KOPT-K1 (cell line): Measurements from ENCODE around the gene TMEM184C.

ENCODE experiments used
- H3K27ac ChIP-seq: fragments of 200-600 bp; sonication (generic); 2 replicates; pipeline ENCODE4 v1.5.1; 2016; ENCODE audit warnings: antibody characterized with exemption, mild to moderate bottlenecking, low read depth, low read length; ENCODE audit not compliant: poor library complexity, severe bottlenecking
- H3K36me3 ChIP-seq: fragments of 200-600 bp; sonication (generic); 2 replicates; pipeline ENCODE4 v1.5.1; 2017; ENCODE audit warnings: antibody characterized with exemption, mild to moderate bottlenecking, low read length, moderate library complexity; ENCODE audit not compliant: insufficient read depth
- H3K9me3 ChIP-seq: fragments of 200-600 bp; sonication (generic); 2 replicates; pipeline ENCODE4 v1.5.1; 2017; ENCODE audit warnings: antibody characterized with exemption, low read length, mild to moderate bottlenecking; ENCODE audit not compliant: insufficient read depth, poor library complexity, severe bottlenecking

The TMEM184C gene

DNA sequence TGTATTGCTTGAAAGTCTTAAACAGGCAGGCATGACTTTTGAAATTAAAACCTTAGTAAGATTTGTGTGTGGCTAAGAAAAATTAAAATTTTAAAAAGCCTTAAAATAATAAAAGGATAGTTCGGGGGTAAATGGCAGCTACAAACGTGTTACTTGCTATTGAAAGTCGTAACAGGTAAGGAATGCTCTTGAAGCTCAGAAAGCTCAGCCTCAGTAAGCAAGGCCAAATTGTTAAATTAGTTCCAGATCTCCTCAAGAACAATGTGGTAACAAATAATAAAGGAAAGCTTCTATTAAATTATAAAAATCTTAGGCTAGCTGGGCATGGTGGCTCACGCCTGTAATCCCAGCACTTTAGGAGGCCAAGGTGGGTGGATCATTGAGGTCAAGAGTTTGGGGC, 41.3 kb downstream of the TMEM184C start:
- Histone ChIP-seq H3K9me3 (no peaks in the 10 kb centered on the region), H3K27ac (no peak overlapping the region), H3K36me3 (peaks cover 85% of the 10 kb centered on the region)

- Histone ChIP-seq H3K36me3 (peaks cover 32% of the 10 kb centered on the region), H3K9me3 (no peaks in the 10 kb centered on the region)
Observed at GRCh38 chr4:147674073-147674472, 56.9 kb downstream of the TMEM184C start.

GRCh38 chr4:147674496-147674895, 57.3 kb downstream of the TMEM184C start:
- Histone ChIP-seq H3K9me3 (no peaks in the 10 kb centered on the region), H3K36me3 (peaks cover 36% of the 10 kb centered on the region), H3K27ac (no peak overlapping the region)

More at GRCh38 chr4:147674073-147674472, 56.9 kb downstream of the TMEM184C start:
- no peak overlapping the region for H3K27ac ChIP-seq

DNA sequence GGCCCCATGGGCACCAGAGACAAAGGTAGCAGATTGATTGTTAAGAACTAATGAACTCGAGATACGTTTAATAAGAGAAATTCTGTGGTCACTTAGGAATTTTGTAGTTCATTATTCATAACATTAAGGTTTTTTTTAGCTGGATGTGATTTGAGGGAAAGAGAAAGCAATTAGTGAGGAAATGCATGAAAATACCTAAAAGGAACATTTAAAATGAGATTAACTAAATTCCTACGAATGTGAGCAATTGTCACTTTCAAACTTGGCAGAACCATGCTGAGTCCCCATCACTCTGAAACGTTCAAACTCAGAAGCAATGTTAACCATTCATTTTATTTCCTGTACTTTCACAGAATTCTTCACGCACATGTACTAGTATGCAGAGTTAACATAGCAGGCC, 60.9 kb downstream of the TMEM184C start:
- H3K27ac ChIP-seq, result no peak overlapping the region
- H3K36me3 ChIP-seq, result peaks cover 21% of the 10 kb centered on the region; the same call in 1 of the 2 replicates
- no peaks in the 10 kb centered on the region for H3K9me3 ChIP-seq

GRCh38 chr4:147678796-147679549, 61.8 kb downstream of the TMEM184C start:
- peaks cover 21% of the 10 kb centered on the region; the same call in 1 of the 2 replicates for H3K36me3 ChIP-seq
- no peak overlapping the region for H3K27ac ChIP-seq
- H3K9me3 ChIP-seq, result no peaks in the 10 kb centered on the region

GRCh38 chr4:147682755-147683154, 65.6 kb downstream of the TMEM184C start:
- no peaks in the 10 kb centered on the region for H3K9me3 ChIP-seq
- no peak overlapping the region for H3K27ac ChIP-seq

GRCh38 chr4:147683188-147683591, 66.0 kb downstream of the TMEM184C start:
- peak overlapping the region; percentile 80 for H3K27ac ChIP-seq
- no peaks in the 10 kb centered on the region for H3K9me3 ChIP-seq
- peaks cover 16% of the 10 kb centered on the region; the same call in 1 of the 2 replicates for H3K36me3 ChIP-seq

More at GRCh38 chr4:147682755-147683154, 65.6 kb downstream of the TMEM184C start:
- peaks cover 20% of the 10 kb centered on the region; the same call in 1 of the 2 replicates for H3K36me3 ChIP-seq

DNA sequence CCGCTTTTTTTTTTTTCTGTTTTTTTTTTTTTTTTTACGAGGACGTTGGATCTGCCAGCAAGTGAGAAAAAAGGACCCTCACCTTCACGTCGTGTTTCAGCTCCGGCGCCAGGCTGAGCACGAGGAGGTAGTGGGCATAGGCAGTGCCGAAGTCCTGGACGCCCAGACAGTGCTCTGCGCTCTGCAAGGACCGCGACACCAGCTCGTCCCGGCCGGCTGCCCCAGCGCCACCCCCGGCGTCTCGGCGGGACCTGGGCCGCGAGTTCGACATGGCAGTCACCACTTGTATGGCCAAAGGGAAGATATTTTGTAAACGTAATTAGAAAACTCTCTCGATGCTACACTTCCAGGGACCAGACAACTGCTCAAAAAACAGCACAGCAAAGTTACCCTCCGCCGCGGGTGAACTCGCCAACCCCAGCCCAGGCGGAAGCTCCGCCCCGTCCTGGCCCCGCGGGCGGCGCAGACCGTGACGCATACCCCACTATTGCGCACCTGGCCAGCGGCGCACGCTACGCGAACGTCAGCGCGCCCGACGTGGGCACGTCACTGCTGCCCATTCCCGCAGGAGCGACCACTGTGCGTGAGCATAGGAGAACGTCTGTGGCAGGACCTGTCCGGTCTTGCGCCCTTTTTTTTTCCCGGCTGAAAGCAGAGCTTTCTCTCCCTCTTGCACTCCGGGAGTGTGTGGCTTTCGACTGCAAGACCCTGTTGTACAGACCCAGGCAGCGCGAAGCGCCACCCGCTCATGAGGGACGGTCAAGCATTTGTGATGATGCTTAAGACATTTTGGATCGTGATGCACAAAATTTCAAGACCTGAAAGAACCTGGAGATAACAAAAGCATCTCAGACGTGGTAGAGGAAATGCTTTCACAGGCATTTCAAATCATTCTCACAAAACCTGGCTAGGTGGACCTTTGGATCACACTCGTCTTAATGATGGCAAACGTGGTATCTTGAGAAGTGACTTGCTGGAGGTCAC, 66.8 kb downstream of the TMEM184C start, which contains the start of gene PRMT9:
Gene PRMT9 (minus strand): TSS at position 447 of the 984 bp plus-strand sequence. CDS start 176 bp downstream, at position 271.
- Histone ChIP-seq H3K27ac (peak within 1 kb of the TSS; percentile 80), H3K9me3 (no peaks in the 10 kb centered on the region)

DNA sequence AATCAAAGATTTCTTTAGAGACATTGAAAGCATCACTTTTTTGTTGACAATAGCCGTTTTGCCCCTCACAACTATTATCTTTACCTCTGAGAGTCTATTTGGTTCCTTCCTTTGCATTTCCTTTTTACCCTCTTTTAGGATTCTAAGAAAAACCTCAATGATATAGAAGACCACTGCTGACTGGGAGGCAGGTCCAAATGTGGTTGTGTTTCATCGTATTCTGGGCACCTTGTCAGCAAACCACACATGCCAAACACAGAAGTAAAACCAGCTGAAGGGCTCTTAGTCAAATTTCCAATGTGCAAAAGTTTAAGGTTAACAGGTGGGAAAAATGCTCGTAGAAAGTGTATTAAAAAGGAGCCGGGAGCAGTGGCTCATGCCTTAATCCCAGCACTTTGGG, 71.9 kb downstream of the TMEM184C start:
- H3K9me3 ChIP-seq, result no peaks in the 10 kb centered on the region
- peak overlapping the region; percentile 54 for H3K27ac ChIP-seq
- no peaks in the 10 kb centered on the region for H3K36me3 ChIP-seq

More for the DNA sequence above, 66.8 kb downstream of the TMEM184C start, which contains the start of gene PRMT9:
- H3K36me3 ChIP-seq, result peaks cover 8% of the 10 kb centered on the region; the same call in 1 of the 2 replicates

DNA sequence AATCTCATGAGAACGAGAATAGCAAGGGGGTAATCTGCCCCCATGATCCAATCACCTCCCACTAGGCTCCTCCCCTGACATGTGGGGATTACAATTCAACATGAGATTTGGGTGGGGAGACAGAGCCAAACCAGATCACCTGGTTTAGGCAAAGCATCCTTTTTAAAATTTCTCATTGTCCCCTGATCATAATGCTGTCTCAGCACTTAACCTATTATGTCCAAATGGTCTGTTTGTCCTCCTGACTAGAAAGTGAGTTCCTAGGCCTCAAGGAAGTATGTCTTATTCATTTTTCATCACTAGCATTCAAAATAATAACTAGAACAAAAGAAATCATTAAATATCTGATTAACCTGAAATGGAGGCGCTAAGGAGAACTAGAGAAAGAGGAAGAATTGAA, 74.6 kb downstream of the TMEM184C start:
- Histone ChIP-seq H3K36me3 (no peaks in the 10 kb centered on the region), H3K9me3 (no peaks in the 10 kb centered on the region), H3K27ac (no peak overlapping the region)

- Histone ChIP-seq H3K36me3 (no peaks in the 10 kb centered on the region), H3K9me3 (no peaks in the 10 kb centered on the region), H3K27ac (no peak overlapping the region)
Observed at GRCh38 chr4:147693218-147693617, 76.0 kb downstream of the TMEM184C start.

DNA sequence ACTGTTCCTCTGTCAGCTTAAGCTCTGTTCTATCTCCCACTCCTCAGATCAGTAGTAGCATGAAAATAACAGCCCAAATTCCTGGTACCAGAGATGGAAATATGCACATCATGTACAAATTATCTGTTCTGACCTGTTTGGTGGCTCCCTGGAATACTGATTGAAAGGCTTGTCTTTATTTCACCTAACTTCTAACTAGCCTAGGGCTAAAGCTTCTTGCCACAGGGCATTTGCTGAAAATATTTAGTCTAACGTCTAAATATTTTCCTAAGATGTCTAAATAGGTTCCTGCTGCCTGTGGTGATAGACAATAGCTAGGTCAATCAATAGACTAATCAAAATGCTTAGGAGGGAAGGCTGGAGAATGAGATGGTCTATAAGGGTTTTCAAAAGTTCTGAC, 79.7 kb downstream of the TMEM184C start:
- H3K27ac ChIP-seq, result no peak overlapping the region

GRCh38 chr4:147704846-147705245, 87.6 kb downstream of the TMEM184C start:
- no peaks in the 10 kb centered on the region for H3K36me3 ChIP-seq
- peaks cover 10% of the 10 kb centered on the region for H3K9me3 ChIP-seq
- no peak overlapping the region for H3K27ac ChIP-seq

More for the DNA sequence above, 79.7 kb downstream of the TMEM184C start:
- Histone ChIP-seq H3K36me3 (no peaks in the 10 kb centered on the region), H3K9me3 (peaks cover 10% of the 10 kb centered on the region)

GRCh38 chr4:147707892-147708672, 90.9 kb downstream of the TMEM184C start:
- no peak overlapping the region for H3K27ac ChIP-seq

More at GRCh38 chr4:147707892-147708672, 90.9 kb downstream of the TMEM184C start:
- no peaks in the 10 kb centered on the region for H3K9me3 ChIP-seq
- H3K36me3 ChIP-seq, result no peaks in the 10 kb centered on the region
